Naive thymus-derived CD4-positive, alpha-beta T cell (primary cell): ENCODE data around the gene SYCP1. TPM values are rescaled to one million over a fixed set of nuclear protein-coding genes. Genes with fewer than 3 reads are reported as not detected.

Experiments used
- ATAC-seq: fragments of 150-1000 bp; cut with Tn5 transposase; 2 replicates; pipeline ENCODE4 v1.10.0; 2021; ENCODE audit warnings: mild to moderate bottlenecking, moderate library complexity
- CTCF ChIA-PET: fragments of 350-600 bp; sonication (Branson Sonifier 250); formaldehyde crosslinking; loops from one replicate; lab custom pipeline; 2021; ENCODE audit warnings: antibody characterized with exemption; lab: Charles Lee
- POLR2A ChIA-PET: fragments of 350-600 bp; sonication (Branson Sonifier 250); formaldehyde crosslinking; loops from one replicate; lab custom pipeline; 2021; ENCODE audit warnings: antibody characterized with exemption, inconsistent platforms; lab: Charles Lee
- DNase-seq, 9 donors: peaks; one replicate each; pipeline versions ENCODE4 v3.0.0 to v3.0.0-alpha.2; 2020 to 2022; ENCODE audit warnings: mixed read lengths in 1 of 9
- H3K27ac ChIP-seq: one replicate; pipeline ENCODE4 v1.7.0; 2013; ENCODE audit warnings: mild to moderate bottlenecking, low read depth, low read length, moderate library complexity
- H3K27me3 ChIP-seq, 2 donors: one replicate each; pipeline ENCODE4 v1.7.0; 2013; ENCODE audit warnings: low read length in 2 of 2, mild to moderate bottlenecking in 2 of 2, moderate library complexity in 2 of 2; ENCODE audit not compliant: control insufficient read depth in 2 of 2, insufficient read depth in 2 of 2
- H3K36me3 ChIP-seq, 3 experiments: 1 replicate in 2 of 3; 2 replicates in 1 of 3; pipeline ENCODE4 v1.7.0; 2013; ENCODE audit warnings: low read length in 3 of 3, mild to moderate bottlenecking in 3 of 3, moderate library complexity in 1 of 3; ENCODE audit not compliant: insufficient read depth in 3 of 3, control insufficient read depth in 2 of 3
- H3K4me1 ChIP-seq, 2 donors: one replicate each; pipeline ENCODE4 v1.7.0; 2013; ENCODE audit warnings: low read length in 2 of 2, mild to moderate bottlenecking in 2 of 2, moderate library complexity in 1 of 2; ENCODE audit not compliant: control insufficient read depth in 2 of 2, insufficient read depth in 2 of 2
- H3K4me3 ChIP-seq: 2 replicates; pipeline ENCODE4 v1.7.0; 2013; ENCODE audit warnings: mild to moderate bottlenecking, low read length
- H3K9me3 ChIP-seq, 3 experiments: 1 replicate in 2 of 3; 2 replicates in 1 of 3; pipeline ENCODE4 v1.7.0; 2013; ENCODE audit warnings: low read length in 3 of 3; ENCODE audit not compliant: control insufficient read depth in 2 of 3
- H3K27ac Mint-ChIP-seq, 9 donors: one replicate each; pipeline ENCODE4 v1.8.0; 2020 to 2022; ENCODE audit warnings: mixed read lengths in 9 of 9, mild to moderate bottlenecking in 8 of 9, moderate library complexity in 5 of 9, inconsistent platforms in 2 of 9
- H3K27me3 Mint-ChIP-seq, 5 donors: one replicate each; pipeline ENCODE4 v1.8.0; 2021 to 2022; ENCODE audit warnings: mixed read lengths in 5 of 5, mild to moderate bottlenecking in 1 of 5
- H3K36me3 Mint-ChIP-seq, 5 donors: one replicate each; pipeline ENCODE4 v1.8.0; 2020 to 2022; ENCODE audit warnings: mixed read lengths in 5 of 5, mild to moderate bottlenecking in 3 of 5, inconsistent platforms in 1 of 5
- H3K4me1 Mint-ChIP-seq, 7 donors: one replicate each; pipeline ENCODE4 v1.8.0; 2020 to 2022; ENCODE audit warnings: mixed read lengths in 7 of 7, mild to moderate bottlenecking in 3 of 7, inconsistent platforms in 1 of 7
- H3K4me3 Mint-ChIP-seq, 10 donors: one replicate each; pipeline ENCODE4 v1.8.0; 2020 to 2022; ENCODE audit warnings: mild to moderate bottlenecking in 10 of 10, mixed read lengths in 10 of 10, moderate library complexity in 6 of 10, inconsistent platforms in 2 of 10
- H3K9me3 Mint-ChIP-seq, 11 donors: one replicate each; pipeline ENCODE4 v1.8.0; 2020 to 2022; ENCODE audit warnings: mixed read lengths in 11 of 11, mild to moderate bottlenecking in 4 of 11, inconsistent platforms in 1 of 11, moderate library complexity in 1 of 11
- intact Hi-C, 2 donors: fragments of 100-400 bp; cut with micrococcal nuclease; formaldehyde crosslinking; loops; one replicate each; pipeline ENCODE4 v1.15.1; 2023
- polyA plus RNA-seq, 2 donors: library from polyadenylated mRNA; unstranded; fragments of 300-500 nt; fragmentation: Illumina TruSeq; gene quantifications; one replicate each; pipeline ENCODE4 v1.2.3, GENCODE V29; 2021
- total RNA-seq, 6 experiments: library from RNA in 5 of 6; stranded (reverse) in 5 of 6; gene quantifications; 1 replicate in 5 of 6; 2 replicates in 1 of 6; pipeline ENCODE4 v1.2.3 and lab custom pipeline; 2021 to 2026

Gene SYCP1
- total and polyA plus RNA-seq, 7 experiments from 2014 or later: not detected

GRCh38 chr1:115036814-115037507 is 182.3 kb downstream of the SYCP1 start:
- CTCF ChIA-PET: no interaction called here
- no peak overlapping the region for H3K4me3 Mint-ChIP-seq
- H3K9me3 ChIP-seq: no peaks in the 10 kb centered on the region
- H3K27me3 ChIP-seq: no peaks in the 10 kb centered on the region
- no peak overlapping the region for H3K4me3 ChIP-seq
- peaks cover 0 to under 1% (median 0%) of the 10 kb centered on the region in 5 donors for H3K36me3 Mint-ChIP-seq
- intact Hi-C loops: no loop called here
- no peaks in the 10 kb centered on the region for H3K4me1 Mint-ChIP-seq
- H3K9me3 Mint-ChIP-seq: peaks cover 0 to 3% (median 0%) of the 10 kb centered on the region in 11 donors
- H3K36me3 ChIP-seq: no peaks in the 10 kb centered on the region
- H3K27ac Mint-ChIP-seq: no peak overlapping the region
- no peak for ATAC-seq
- H3K27me3 Mint-ChIP-seq: peaks cover 0 to 8% (median 0%) of the 10 kb centered on the region in 5 donors
- POLR2A ChIA-PET: no interaction called here
- DNase-seq: no peak
- no peaks in the 10 kb centered on the region for H3K4me1 ChIP-seq
- H3K27ac ChIP-seq: no peak overlapping the region

GRCh38 chr1:115040501-115040900 is 185.8 kb downstream of the SYCP1 start:
- H3K4me3 ChIP-seq: no peak overlapping the region
- Mint-ChIP-seq H3K27ac (no peak overlapping the region), H3K27me3 (peaks cover 0 to 9% (median 0%) of the 10 kb centered on the region in 5 donors), H3K36me3 (peaks cover 0 to 15% (median 5%) of the 10 kb centered on the region in 5 donors), H3K9me3 (peaks cover 0 to 13% (median 7%) of the 10 kb centered on the region in 11 donors), H3K4me3 (no peak overlapping the region), H3K4me1 (no peaks in the 10 kb centered on the region)
- H3K27me3 ChIP-seq: no peaks in the 10 kb centered on the region
- POLR2A ChIA-PET: no interaction called here
- CTCF ChIA-PET: no interaction called here
- ATAC-seq: no peak
- H3K27ac ChIP-seq: no peak overlapping the region
- peaks cover 0 to 6% (median 0%) of the 10 kb centered on the region in 3 experiments for H3K9me3 ChIP-seq
- intact Hi-C loops: no loop called here
- H3K36me3 ChIP-seq: no peaks in the 10 kb centered on the region
- DNase-seq: no peak
- no peaks in the 10 kb centered on the region for H3K4me1 ChIP-seq

- Mint-ChIP-seq H3K4me1 (peaks cover 0 to 4% (median 0%) of the 10 kb centered on the region in 7 donors), H3K9me3 (peaks cover 0 to 13% (median 7%) of the 10 kb centered on the region in 11 donors)
- ATAC-seq: no peak
Observed at GRCh38 chr1:115041654-115042053, 187.0 kb downstream of the SYCP1 start.

More at GRCh38 chr1:115041654-115042053, 187.0 kb downstream of the SYCP1 start:
- Mint-ChIP-seq H3K36me3 (peaks cover 0 to 15% (median 5%) of the 10 kb centered on the region in 5 donors), H3K27ac (no peak overlapping the region), H3K27me3 (peaks cover 0 to 8% (median 0%) of the 10 kb centered on the region in 5 donors), H3K4me3 (no peak overlapping the region)
- Histone ChIP-seq H3K27ac (no peak overlapping the region), H3K27me3 (no peaks in the 10 kb centered on the region), H3K4me1 (no peaks in the 10 kb centered on the region), H3K9me3 (peaks cover 0 to 6% (median 0%) of the 10 kb centered on the region in 3 experiments), H3K4me3 (no peak overlapping the region), H3K36me3 (no peaks in the 10 kb centered on the region)
- ChIA-PET CTCF (no interaction called here), POLR2A (no interaction called here)
- no peak for DNase-seq
- intact Hi-C loops: no loop called here

Other genes starting within 250 kb of the SYCP1 start
- 1 to 10 TPM in 3 of 5 experiments, under 1 TPM in 2; 0.27 to 1.6 (median 1.0) TPM for gene DENND2C, start 184.8 kb upstream of the SYCP1 start, total RNA-seq
- gene DENND2C, start 184.8 kb upstream of the SYCP1 start, polyA plus RNA-seq: under 1 TPM; 0.28 to 0.89 TPM
- not detected for gene AMPD1, start 159.3 kb upstream of the SYCP1 start, total RNA-seq
- not detected for gene AMPD1, start 159.3 kb upstream of the SYCP1 start, polyA plus RNA-seq
- 10 to 100 TPM; 22.3 to 56.0 (median 25.0) TPM for gene NRAS, start 138.1 kb upstream of the SYCP1 start, total RNA-seq
- 10 to 100 TPM; 15.7 to 23.4 TPM for gene NRAS, start 138.1 kb upstream of the SYCP1 start, polyA plus RNA-seq
- gene CSDE1, start 96.9 kb upstream of the SYCP1 start, total RNA-seq: 100 to 1,000 TPM; 378 to 638 (median 561) TPM
- 100 to 1,000 TPM; 354 to 409 TPM for gene CSDE1, start 96.9 kb upstream of the SYCP1 start, polyA plus RNA-seq
- gene SIKE1, start 74.2 kb upstream of the SYCP1 start, total RNA-seq: 10 to 100 TPM; 43.4 to 69.4 (median 61.2) TPM
- 10 to 100 TPM; 32.7 to 50.7 TPM for gene SIKE1, start 74.2 kb upstream of the SYCP1 start, polyA plus RNA-seq
- not detected for gene TSHB, start 175.0 kb downstream of the SYCP1 start, total RNA-seq
- gene TSHB, start 175.0 kb downstream of the SYCP1 start, polyA plus RNA-seq: not detected
- gene TSPAN2, start 234.6 kb downstream of the SYCP1 start, total RNA-seq: 10 to 100 TPM in 1 of 5 experiments, 1 to 10 TPM in 2, under 1 TPM in 1, not detected in 1; 0.30 to 12.0 (median 2.9) TPM
- 1 to 10 TPM; 4.2 to 4.9 TPM for gene TSPAN2, start 234.6 kb downstream of the SYCP1 start, polyA plus RNA-seq